GM21529 (cell line): Measurements from ENCODE around the gene ICAM1.
"Not testable (repeated sequence)": the region's sequence is repeated elsewhere in the genome, so short reads cannot be mapped to it uniquely, and the experiment has no call there.

Source experiments
- ATAC-seq: cut with Tn5 transposase; IDR thresholded peaks from one replicate; pipeline ENCODE4 v1.9.1; 2021; ENCODE audit not compliant: unreplicated experiment

Gene ICAM1

DNA sequence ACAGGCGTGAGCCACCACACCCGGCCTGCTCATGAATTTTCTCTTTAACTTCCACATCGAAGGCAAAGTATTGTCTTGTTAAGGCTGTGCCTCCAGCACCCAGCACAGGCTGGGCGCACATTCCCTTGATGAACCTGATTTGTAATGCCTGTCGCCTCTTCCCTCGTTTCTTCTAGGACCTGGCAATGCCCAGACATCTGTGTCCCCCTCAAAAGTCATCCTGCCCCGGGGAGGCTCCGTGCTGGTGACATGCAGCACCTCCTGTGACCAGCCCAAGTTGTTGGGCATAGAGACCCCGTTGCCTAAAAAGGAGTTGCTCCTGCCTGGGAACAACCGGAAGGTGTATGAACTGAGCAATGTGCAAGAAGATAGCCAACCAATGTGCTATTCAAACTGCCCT is 3.7 kb downstream of the ICAM1 start:
- ATAC-seq = no peak

GRCh38 chr19:10277795-10278589 is 7.1 kb downstream of the ICAM1 start:
- no peak for ATAC-seq

GRCh38 chr19:10278935-10279334 is 8.0 kb downstream of the ICAM1 start:
- ATAC-seq = no peak

- no peak for ATAC-seq
Observed at GRCh38 chr19:10279737-10280442, 9.0 kb downstream of the ICAM1 start.

GRCh38 chr19:10282043-10282442 is 11.1 kb downstream of the ICAM1 start:
- ATAC-seq = not testable (repeated sequence)

GRCh38 chr19:10283301-10284064 is 12.6 kb downstream of the ICAM1 start:
- ATAC-seq = no peak

- ATAC-seq = no peak
Observed at GRCh38 chr19:10284065-10284959, 13.4 kb downstream of the ICAM1 start.

DNA sequence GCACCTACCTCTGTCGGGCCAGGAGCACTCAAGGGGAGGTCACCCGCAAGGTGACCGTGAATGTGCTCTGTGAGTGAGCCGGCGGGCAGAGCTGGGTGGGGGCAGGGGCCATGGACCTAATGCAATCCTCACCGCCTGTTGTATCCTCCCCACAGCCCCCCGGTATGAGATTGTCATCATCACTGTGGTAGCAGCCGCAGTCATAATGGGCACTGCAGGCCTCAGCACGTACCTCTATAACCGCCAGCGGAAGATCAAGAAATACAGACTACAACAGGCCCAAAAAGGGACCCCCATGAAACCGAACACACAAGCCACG is 14.0 kb downstream of the ICAM1 start:
- ATAC-seq = no peak

DNA sequence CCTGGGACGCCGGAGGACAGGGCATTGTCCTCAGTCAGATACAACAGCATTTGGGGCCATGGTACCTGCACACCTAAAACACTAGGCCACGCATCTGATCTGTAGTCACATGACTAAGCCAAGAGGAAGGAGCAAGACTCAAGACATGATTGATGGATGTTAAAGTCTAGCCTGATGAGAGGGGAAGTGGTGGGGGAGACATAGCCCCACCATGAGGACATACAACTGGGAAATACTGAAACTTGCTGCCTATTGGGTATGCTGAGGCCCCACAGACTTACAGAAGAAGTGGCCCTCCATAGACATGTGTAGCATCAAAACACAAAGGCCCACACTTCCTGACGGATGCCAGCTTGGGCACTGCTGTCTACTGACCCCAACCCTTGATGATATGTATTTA is 14.5 kb downstream of the ICAM1 start:
- ATAC-seq = no peak

DNA sequence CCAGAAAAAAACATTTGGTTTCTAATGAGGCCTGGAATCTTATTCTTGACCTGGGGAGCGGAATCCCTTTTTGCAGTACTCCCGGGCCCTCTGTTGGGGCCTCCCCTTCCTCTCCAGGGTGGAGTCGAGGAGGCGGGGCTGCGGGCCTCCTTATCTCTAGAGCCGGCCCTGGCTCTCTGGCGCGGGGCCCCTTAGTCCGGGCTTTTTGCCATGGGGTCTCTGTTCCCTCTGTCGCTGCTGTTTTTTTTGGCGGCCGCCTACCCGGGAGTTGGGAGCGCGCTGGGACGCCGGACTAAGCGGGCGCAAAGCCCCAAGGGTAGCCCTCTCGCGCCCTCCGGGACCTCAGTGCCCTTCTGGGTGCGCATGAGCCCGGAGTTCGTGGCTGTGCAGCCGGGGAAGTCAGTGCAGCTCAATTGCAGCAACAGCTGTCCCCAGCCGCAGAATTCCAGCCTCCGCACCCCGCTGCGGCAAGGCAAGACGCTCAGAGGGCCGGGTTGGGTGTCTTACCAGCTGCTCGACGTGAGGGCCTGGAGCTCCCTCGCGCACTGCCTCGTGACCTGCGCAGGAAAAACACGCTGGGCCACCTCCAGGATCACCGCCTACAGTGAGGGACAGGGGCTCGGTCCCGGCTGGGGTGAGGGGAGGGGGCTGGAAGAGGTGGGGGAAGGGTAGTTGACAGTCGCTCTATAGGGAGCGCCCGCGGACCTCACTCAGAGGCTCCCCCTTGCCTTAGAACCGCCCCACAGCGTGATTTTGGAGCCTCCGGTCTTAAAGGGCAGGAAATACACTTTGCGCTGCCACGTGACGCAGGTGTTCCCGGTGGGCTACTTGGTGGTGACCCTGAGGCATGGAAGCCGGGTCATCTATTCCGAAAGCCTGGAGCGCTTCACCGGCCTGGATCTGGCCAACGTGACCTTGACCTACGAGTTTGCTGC is 16.1 kb downstream of the ICAM1 start, which contains the start of gene ICAM4:
TSS of gene ICAM4 (plus strand) at position 153 of the 935 bp plus-strand sequence. CDS start at position 211, 58 bp downstream.
- no peak for ATAC-seq

- ATAC-seq = no peak
Observed at GRCh38 chr19:10288662-10289166, 17.8 kb downstream of the ICAM1 start.

GRCh38 chr19:10289167-10289835 is 18.4 kb downstream of the ICAM1 start:
- no peak for ATAC-seq

DNA sequence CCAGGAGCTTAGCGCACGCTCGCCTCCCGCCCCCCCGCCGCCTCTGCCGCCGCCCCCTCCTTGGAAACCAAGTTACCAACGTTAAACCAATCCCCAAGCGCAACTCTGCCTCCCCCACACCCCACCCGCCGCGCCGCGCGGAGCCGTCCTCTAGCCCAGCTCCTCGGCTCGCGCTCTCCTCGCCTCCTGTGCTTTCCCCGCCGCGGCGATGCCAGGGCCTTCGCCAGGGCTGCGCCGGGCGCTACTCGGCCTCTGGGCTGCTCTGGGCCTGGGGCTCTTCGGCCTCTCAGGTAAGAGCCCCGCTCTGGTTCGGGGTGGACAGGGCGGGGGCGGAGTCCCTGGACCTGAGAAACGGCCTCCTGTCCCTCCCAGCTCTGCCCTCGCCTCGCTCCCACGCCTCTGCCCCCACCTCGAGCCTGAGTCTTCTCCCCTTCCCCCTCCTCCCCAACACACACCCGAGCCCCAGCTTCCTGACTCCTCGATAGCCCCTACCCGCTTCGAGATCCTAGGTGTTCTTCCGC is 19.0 kb downstream of the ICAM1 start, which contains the start of gene ICAM5:
TSS of gene ICAM5 (plus strand) at position 117 of the 521 bp plus-strand sequence. CDS start at position 209, 92 bp downstream.
- no peak for ATAC-seq

DNA sequence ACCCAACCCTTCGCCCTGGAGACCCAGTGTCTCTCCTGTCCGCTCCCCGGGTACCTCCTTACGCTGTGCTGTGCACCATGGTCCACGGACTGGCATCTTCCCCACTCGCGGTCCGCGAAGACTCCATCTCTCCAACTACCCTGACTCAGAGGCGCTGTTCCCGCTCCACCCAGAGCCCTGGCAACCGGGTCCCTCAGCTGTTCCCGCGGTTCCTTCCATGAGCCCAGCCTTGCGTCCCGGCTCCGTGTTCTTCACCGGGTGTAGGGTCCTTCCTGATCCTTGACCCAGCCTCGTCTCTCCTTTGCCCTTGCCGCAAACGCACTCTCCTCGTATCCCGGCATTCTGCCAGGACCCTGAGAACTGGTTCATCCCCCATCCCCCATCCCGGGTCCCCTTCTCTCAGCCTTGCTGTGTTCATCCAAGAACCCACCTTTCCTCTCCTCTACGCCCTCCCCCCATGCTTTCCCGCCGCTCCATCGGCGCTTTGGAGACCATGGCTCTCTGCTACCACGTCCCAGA is 19.5 kb downstream of the ICAM1 start:
- no peak for ATAC-seq

DNA sequence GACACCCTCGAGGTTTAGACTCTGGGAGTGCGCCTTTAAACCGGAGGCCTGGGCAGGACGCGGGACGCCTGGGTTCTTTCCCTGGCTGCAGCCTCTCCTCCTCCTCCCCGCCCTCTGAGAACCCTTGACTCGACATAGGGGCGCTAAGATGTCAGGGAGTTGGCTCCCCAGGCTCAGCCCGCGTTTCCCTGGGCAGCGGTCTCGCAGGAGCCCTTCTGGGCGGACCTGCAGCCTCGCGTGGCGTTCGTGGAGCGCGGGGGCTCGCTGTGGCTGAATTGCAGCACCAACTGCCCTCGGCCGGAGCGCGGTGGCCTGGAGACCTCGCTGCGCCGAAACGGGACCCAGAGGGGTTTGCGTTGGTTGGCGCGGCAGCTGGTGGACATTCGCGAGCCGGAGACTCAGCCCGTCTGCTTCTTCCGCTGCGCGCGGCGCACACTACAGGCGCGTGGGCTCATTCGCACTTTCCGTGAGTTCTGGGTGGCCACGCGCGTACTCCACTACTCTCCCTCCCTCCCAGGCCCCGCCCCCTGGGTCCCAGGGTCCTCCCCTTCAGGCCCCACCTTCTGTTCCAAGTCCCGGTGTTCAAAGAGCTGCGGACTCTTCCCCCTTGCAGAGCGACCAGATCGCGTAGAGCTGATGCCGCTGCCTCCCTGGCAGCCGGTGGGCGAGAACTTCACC is 20.1 kb downstream of the ICAM1 start:
- ATAC-seq = no peak

- no peak for ATAC-seq
Observed at GRCh38 chr19:10291554-10292205, 20.8 kb downstream of the ICAM1 start.

GRCh38 chr19:10292206-10292788 is 21.4 kb downstream of the ICAM1 start:
- ATAC-seq = peak; percentile 46
